ENCODE results near the gene TSHZ1.

DNA sequence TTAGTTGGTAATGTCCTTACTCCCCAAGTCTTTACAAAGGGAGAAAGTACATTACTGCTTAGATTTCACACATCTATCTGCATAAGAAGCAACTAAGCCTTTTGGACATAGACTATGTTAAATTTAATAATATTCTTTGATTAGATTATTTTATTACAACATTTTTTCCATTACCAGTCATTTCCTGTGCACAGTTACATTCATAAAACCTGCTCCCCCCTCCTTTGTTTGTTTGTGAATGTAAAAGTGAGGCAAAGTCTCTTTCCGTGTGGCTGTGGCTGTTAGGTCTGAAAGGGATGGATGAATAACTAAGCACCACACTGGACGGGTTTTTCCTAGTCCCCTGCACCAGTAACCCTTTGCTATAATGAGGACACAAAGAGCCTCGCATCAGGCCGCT is 11.3 kb upstream of the TSHZ1 start:
- no peak for TF ChIP-seq CTCF (conservative IDR thresholded peaks at IDR 0.05; ENCODE audit: low read depth, low read length)
- TF ChIP-seq EZH2 (IDR thresholded peaks at IDR 0.05; ENCODE audit: low read length, unreplicated experiment), result no peak

Data from PC-3 (cell line).